Panc1 (cell line): ENCODE data around the gene ARL17B.
"Not testable (repeated sequence)": the region's sequence is repeated elsewhere in the genome, so short reads cannot be mapped to it uniquely, and the experiment has no call there.

Experiments
- CTCF ChIP-seq: fragments of 450-650 bp; IDR thresholded peaks from 2 replicates; pipeline ENCODE4 v1.5.1; 2017; ENCODE audit warnings: mild to moderate bottlenecking
- POLR2AphosphoS5 ChIP-seq: IDR thresholded peaks from 2 replicates; pipeline ENCODE4 v1.6.1; 2012; ENCODE audit warnings: mild to moderate bottlenecking, low read depth, low read length, moderate library complexity
- SIN3A ChIP-seq: IDR thresholded peaks from 2 replicates; pipeline ENCODE4 v1.6.1; 2012; ENCODE audit warnings: low read depth, mild to moderate bottlenecking, low read length, moderate library complexity, borderline replicate concordance; ENCODE audit not compliant: insufficient read depth
- TCF7L2 ChIP-seq: IDR thresholded peaks from 2 replicates; pipeline ENCODE4 v1.6.1; 2011; ENCODE audit warnings: mild to moderate bottlenecking, low read depth, low read length, inconsistent platforms

GRCh38 chr17:46396292-46396691, 34.7 kb upstream of the ARL17B start:
- not testable (repeated sequence) for TF ChIP-seq CTCF, POLR2AphosphoS5, SIN3A, TCF7L2
